Glomerular visceral epithelial cell (primary cell): ENCODE measurements around the gene CACNA1D.

Source experiments
- DNase-seq: peaks from one replicate; pipeline ENCODE4 v3.0.0-alpha.2; 2016; ENCODE audit errors: extremely low spot score

Gene CACNA1D

DNA sequence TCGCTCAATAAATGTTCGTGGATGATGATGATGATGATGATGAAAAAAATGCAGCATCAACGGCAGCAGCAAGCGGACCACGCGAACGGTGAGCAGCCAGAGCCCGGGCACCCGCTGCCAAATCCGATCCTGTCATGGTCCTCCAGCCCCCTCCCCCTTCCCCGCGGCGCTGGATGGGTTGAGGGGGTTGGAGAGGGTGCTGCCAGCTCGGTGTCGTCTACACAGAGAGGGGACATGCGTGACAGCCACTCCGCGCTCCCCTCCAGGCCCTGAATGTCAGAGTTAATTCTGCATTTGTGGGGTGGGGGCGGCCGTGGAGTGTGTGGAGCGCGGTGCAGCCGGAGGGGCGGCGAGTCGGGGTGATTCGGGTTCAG is 722 bp downstream of the CACNA1D start:
- DNase-seq, result no peak

DNA sequence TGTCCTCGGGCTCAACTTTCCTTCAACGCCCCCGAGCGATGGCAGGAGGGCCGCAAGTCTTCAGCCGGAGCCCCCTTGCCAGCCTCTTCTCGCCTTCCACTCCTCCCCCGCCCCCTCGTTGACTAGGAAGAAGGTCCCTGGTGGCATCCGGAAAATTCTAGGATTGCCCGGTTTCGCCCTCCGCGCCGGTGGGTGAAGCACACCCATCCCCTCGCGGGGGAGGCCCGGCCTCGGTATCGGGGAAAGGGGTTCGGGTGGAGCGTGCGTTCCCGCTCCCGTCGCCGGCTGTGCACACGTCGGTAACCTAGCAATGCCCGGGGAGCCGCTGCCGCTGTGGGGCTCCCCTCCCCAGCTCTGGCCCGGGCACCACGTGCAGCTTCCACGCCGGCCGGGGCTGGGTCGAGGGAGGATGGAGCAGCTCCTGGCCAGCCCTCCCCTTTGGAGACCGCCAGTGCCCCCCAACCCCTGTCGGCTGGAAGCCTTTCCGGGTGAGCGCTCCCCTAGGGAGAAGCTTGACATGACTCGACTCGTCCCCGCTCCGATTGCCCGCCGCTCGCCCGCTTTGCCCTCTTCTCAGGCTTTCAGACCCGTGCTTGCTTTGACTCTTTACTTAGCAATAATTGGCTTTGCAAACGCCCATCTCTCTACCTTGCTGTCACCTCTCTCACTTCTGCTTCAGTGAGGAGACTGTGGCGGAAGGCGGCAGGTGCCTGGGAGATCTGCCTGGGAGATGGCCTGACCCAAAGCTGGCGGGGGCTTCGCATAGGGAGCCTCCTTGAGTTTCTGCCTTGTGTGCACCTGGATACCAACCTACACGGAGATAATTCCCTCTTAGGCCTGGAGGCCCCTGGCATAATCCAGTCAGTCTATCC is 1.3 kb downstream of the CACNA1D start:
- no peak for DNase-seq

DNA sequence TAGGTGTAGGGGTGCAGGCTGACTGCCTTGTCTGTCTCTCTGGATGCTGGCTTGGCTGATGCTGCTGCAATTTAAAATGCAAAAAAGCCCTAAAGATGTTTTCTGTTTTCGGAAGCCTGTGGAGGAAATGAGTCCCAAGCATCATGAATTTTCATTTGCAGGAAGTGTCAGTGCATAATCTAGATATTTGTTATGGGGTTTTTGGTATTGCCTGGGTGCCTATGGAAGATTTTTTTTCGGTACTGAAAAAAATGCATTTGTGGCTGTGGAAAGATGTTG is 1.9 kb downstream of the CACNA1D start:
- no peak for DNase-seq

DNA sequence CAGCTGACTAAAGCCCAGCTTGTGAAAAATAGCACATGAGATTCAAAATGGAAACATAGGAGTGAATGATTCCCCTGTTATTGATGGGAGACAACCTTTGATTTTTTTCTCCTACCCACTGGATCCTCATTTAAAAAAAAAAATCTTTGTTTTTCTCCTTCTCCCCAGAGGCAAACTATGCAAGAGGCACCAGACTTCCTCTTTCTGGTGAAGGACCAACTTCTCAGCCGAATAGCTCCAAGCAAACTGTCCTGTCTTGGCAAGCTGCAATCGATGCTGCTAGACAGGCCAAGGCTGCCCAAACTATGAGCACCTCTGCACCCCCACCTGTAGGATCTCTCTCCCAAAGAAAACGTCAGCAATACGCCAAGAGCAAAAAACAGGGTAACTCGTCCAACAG is 2.6 kb downstream of the CACNA1D start:
- no peak for DNase-seq

DNA sequence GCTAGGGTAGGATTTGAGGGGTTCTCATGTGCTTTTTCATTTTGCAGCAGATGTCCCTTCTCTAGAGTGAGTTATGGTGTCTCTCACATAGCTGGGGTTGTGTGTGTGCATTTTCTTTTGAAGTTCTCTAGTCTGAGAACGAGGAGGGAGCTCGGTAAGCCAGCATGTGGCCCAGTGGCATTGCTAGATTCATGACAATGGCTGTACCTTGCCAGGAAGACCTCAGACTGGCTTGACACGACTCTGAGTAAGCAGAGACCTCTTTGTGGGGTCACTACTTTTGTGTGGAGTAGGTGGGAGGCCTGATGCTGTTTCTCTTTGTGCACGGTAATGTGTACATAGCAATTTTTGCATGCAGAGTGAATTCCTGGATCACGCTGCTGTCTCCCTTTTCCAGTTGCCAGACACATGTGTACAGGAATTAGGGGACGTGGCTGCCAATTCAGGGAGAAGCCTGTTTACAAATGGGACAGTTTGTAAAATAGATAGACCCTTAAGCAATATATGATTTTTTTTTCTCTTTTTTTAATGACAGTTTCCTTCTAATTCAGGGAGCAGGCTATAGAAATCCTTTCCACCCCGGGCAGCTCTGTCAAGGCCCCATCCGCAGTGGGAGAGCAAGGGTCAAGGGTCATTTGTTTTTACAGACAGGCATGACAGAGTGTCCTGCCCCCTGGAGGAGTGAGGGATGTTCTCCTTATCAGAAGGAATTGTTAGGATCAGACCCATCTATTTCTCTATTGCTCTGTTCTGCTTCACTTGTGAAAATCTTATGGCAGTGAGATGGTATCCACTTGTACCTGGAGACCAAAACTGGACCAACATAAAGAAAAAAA is 4.6 kb downstream of the CACNA1D start:
- no peak for DNase-seq

DNA sequence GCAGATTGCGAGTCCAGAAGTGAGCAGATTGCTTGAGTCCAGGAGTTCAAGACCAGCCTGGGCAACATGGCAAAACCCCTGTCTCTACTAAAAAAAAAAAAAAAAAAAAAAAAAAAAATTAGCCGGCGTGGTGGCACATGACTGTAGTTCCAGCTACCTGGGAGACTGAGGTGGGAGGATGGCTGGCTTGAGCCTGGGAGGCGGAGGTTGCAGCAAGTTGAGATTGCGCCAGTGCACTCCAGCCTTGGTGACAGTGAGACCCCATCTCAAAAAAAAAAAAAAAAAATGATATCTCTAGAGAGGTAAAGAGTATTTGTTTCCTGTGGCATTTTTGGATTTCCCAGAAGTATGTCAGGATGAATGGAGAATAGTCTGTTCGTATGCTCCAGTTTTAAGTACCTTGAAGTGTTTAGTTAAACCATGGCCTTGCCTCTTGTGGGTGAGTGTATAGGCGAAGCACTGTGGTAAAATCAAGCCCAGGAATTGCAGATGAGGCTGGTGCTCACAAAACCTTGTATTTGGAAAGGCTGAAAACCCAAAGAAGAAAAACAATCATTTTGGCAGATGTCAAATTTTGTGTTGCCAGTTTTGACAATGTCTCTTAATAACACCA is 5.9 kb downstream of the CACNA1D start:
- no peak for DNase-seq

DNA sequence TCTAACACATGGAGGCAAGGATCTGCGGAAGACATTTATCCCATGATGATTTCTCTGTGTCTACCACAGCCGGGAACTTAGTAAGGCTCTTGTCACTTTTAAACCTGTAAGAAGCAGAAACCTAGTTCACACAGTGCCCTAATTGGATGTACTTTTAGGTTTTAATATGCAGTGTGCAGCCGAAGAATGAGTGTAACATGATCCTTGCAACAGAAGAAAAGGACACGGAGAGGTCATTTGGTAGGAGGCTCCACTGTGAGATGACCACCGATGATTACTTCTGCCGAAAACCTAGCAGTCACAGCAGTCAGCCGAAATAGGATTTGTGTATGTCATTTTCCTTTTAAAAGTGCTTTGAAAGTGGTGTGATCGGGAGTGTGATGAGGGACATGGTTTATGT is 6.8 kb downstream of the CACNA1D start:
- DNase-seq, result no peak

DNA sequence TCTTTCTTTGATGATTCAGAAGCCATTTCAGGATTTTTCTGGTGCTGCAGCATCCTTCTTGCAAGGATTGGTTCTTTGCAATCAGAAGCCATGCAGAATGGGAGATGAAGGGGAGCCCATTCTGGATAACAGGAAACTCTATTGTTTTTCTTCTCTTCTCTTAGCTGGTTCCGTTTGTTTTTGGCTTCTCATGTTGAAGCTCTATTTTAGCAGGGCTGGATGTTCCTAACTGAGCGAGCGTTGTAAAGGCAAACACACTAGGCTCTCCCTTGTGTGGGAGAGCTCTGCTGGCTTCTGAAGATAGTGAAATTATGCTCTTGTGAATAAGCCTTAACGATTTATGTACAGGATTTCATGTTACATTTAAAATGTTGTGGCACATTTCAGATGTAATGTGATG is 8.3 kb downstream of the CACNA1D start:
- no peak for DNase-seq

DNA sequence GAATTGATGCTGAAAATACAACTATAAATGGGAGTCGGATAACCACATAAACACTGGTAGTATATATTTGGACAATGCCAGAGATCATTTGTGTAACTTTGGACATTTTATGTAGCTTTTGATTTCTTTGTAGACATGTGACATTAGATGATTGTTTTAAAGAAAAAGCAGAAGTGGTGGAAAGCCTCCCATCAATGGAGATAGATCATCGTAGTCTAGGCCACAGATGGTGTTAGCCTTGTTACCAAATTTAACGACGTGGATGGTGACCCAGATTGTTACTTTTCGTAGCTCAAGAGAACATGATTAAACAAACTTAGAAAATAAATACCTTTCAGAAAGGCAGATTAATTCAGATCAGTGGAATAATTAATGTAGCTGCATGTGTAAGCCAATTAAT is 8.8 kb downstream of the CACNA1D start:
- no peak for DNase-seq

DNA sequence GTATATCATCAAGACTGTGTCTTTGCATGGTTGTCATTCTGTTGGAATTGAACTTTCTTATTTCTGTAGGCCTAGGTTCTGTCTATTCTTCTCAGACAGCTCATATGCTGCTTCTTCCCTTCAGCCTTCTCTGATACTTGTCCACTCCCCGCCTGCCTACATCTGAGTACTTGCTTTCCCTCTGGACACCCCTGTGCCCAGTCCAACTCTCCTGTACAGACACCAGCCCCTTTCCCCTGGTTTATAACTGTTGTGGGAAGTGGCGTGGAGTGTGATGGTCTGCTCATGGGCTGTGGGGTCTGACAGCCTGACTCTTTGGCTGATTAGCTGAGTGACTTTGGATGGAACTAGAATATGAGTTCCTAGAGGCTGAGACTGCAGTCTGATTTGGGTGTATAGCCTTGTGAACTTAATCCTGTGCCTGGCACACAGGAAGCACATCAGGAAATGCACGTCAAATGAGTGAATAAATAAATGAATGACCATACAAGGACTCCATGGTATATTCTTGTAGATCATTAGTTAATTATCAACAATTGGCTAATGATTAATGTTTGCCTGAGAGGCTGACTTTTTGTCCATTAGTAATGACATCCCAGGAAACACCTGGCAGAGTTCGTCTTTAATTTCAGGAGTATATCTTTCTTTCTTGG is 11.8 kb downstream of the CACNA1D start:
- DNase-seq, result no peak

DNA sequence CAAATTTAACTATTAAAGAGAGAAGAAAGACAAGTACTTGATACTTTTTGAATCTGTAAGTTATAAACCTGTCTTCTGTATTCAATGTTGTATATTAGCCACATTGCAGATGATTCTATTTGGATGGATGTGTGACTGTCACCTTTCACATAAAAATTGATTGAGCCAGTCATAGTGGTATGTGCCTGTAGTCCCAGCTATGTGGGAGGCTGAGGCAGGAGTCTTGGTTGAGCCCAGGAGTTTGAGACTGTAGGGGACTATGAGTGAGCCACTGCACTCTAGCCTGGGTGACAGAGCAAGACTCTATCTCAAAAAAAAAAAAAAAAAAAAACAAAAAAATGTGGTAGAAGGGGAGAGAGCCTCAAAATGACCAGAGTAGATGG is 12.3 kb downstream of the CACNA1D start:
- no peak for DNase-seq

DNA sequence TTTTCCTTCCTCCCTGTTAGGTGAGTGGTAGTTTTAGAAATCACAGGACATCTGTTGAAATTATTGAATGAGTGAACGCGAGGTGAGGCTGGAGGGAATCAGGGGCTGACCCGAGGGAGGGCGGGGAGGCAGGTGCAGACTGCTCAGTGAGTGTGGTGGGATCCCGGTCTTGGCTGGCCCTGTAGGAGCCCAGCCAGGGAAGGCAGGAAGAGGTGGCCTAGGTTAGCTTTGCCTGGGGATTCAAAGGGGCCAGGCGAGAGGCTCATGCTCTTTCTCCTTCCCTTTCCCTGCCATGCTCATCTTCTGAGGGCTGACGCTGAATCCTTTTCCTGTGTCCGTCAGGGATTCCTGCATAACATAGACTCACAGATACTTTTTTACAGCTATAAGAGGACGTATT is 15.1 kb downstream of the CACNA1D start:
- DNase-seq, result no peak

DNA sequence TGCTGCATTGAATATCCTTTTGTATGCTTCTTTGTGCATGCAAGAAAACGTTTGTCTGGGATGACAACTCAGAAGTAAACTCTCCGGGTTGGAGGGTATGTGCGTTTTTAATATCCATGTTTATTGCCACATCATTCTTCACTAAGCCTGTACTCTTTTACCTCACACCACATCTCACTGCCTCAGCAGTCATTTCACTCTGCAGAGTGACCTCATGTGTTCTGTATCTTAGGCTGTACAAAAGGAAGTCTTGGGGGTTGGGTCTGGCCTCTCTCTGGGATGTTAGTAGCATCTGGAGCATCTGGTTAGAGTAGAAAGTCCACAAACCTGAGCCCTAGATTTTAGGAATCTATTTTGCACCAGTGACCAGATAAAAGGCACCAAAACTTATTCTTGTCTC is 16.1 kb downstream of the CACNA1D start:
- DNase-seq, result no peak

DNA sequence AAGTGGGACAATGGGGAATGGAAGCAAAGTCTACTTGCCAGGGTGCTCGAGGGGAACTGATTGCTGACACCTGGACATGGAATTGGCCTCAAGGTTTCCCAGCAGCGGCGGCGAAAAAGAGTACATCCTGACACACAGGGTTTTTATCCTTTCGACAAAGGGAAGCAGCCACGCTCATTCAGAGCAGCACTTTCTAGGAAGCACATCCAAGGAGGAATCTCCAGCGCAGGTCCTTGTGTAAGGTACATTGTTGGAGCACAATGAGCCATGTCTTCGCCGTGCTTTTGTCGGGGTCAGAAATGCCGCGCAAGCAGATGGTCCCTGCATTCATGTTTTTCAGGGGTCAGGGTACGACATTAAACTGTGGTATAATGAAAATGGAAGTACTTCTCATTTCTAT is 16.8 kb downstream of the CACNA1D start:
- DNase-seq, result no peak

DNA sequence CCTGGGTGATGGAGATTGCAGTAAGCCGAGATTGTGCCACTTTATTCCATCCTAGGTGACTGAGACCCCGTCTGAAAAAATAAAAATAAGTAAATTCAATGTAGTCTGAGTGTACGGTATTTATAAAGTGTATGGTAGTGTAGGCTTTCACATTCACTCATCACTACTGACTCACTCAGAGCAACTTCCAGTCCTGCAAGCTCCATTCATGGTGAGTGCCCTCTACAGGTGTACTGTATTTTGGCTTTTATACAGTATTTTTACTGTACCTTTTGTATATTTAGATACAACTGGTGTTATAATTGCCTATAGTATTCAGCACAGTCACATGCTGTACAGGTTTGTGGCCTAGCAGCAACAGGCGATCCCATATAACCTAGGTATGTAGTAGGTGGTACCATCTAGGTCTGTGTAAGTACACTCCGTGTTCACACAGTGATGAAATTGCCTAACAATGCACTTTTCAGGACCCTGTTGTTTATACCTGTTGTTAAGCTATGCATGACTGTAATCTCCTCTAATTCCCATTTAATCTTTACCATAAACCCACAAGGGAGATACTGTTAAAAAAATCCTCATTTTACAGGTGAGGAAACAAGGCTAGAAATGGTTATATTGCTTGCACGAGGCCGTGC is 19.3 kb downstream of the CACNA1D start:
- no peak for DNase-seq

DNA sequence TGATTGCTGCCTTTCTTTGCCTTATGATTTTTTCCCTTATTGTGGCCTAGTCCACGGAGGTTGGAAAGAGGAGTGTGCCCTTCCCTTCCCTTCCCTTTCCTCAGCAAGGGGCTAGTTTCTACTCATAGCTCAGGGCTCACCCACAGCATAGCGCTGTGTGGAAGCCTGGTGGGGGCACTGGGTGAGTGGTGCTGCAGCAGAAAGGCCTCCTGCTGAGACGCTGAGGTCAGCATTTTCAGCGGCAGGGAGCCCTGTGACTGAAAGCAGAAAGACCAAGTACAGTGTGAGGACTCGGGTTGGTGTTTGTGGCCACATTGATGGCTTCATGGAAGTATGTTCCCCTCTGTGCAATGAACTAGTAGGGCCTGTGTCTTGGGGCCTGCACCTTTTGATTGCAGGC is 21.9 kb downstream of the CACNA1D start:
- DNase-seq, result no peak

DNA sequence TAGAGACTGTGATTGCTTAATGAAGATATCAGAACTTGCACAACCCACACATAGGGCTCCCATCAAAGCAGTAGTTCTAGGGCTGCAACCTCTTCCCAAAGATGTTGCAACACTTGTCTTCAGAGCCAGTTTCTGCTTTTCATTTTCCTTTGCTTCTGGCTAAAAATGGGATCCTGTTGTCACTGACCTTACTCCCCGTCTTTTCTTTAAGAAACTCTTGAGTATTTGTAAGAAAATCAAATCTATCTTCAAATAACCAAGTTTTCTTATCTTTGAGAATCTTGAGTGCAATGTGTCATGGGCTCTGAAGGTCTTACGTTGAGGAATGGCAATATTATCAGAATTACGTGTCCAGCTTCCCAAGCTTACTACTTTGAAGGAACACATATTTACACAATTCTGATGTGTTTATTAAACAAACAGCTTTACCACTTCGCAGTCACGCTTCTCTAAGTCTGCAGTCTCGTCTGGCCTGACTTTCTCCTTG is 24.1 kb downstream of the CACNA1D start:
- no peak for DNase-seq

DNA sequence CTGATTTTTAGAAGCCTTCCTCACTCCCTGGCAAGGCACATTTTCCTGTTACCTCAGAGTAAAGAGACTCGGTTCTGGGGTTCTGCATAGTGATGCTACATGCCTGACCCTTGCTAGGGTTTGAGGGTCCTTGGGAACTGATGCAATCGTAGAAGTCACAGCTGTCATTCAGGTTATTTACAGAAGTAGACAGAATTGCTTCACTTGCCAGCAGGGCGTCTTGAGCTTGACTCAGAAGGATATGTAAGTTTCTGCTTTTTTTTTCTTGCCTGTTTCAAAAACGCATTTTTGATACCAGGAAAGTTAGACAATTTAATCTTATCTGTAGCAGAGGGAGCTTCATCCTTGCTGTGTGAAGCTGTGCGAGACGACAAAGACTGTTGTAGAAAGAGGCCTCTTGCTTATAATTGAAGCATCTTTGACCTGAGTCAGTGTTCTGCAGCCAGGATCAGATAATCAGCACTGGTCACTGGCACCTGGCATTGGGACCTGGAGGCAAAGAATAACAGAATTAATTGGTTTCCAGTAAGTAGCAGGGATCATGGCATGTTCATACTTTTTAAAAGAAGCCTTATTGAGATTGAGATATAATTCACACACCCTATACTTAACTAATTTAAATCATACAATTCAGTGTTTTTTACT is 24.8 kb downstream of the CACNA1D start:
- DNase-seq, result no peak

DNA sequence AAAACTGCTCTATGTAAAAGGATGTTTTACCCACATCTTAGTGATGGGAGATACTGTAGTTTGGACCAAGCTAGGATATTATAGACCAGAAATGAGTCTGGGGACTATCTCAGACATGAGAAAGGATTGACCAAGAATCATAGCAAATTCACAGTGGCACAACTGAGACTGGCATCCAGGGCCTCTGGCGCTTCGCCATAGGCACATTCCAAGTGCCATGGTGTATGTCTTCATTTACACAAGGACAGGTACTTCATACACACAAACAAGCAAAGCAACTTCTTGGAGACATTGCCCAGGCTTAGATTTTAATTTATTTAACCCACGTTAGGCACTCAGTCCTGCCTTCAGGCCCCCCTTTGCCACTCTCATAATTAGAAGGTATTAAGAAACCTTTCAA is 28.9 kb downstream of the CACNA1D start:
- no peak for DNase-seq

DNA sequence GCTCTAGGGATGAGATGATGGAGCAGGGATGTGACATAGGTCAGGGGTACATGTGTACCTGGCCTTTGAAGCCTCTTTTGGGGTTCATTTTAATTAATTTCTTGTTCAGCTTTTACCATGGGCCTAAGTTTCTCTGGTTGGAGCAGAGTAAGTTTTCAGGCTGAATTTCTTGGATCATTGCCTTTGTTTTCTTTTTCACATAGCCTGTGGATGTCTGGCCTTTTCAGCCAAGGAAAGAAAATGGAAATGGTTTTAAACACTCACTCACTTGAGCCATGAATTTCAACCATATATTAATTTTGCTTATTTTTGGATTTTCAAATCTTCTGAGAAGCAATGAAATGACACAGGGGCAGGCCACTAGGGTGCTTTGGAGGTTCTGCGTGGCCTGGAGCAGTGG is 30.2 kb downstream of the CACNA1D start:
- no peak for DNase-seq
